GM18511 (cell line): ENCODE results near the gene STX18.

ENCODE experiments used
- ATAC-seq: cut with Tn5 transposase; IDR thresholded peaks from one replicate; pipeline ENCODE4 v1.9.1; 2021; ENCODE audit warnings: mild to moderate bottlenecking, moderate library complexity; ENCODE audit not compliant: unreplicated experiment

STX18 gene

DNA sequence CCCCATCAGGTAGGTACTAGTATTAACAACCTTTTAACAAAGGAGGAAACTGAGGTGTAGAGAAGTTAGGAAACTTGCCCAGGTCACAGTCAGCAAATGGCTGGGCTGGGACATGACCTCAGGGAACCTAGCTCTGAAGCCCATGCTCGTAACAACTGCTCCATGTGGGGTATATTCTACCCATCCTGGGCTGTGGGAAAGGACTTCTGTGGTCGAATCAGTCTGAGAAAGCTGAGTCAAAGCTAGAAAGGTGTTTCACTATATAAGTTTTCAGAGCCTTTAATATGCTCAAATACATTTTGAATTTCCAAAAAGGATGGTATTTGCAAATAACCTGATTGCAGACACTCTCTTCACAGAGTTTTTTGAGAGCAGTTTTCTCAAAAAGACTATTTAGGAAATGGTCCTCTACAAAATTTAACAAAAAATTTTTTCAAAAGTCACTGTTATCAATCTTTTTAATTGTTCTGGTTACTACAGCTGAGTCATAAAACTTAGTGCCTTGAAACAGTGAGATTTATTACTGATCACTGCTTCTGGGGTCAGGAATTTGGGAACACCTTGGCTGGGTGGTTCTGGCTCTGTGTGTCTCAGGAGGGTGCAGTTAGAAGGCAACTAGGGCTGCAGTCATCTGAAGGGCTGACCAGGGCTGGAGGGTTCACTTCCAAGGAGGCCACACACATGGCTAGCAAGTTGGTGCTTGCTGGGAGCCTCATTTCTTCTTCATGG is 101.4 kb downstream of the STX18 start:
- ATAC-seq, result peak; percentile 79

DNA sequence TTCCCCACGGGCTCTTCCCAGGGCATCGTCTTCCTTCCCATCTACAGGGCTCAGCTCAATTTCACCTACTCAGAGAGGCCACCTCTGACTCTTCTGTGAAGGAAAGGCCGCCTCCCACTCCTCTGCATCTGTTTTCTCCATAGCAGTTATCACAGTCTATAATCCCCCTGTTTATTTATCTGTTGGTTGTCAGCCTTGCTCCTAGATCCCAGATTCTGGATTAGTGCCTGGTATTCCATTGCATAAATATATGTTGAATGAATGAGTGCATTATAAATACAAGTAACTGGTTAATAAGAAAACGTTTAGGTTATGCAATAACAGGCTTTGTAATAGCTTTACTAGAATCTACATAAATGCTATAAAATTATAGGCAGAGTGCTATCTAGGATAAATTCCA is 102.1 kb downstream of the STX18 start:
- no peak for ATAC-seq

DNA sequence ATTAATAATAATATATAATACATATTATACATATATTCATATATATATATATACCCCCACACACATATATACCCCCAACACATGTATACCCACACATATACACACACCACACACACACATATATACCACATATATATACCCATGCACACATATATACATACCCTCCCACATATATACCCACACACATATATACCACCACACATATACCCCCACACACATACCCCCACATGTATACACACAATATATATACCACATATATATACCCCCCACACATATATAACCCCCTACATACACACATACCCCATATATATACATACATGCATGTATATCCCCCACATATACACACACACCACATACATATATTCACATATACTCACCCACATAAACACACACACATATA is 103.0 kb downstream of the STX18 start:
- no peak for ATAC-seq

DNA sequence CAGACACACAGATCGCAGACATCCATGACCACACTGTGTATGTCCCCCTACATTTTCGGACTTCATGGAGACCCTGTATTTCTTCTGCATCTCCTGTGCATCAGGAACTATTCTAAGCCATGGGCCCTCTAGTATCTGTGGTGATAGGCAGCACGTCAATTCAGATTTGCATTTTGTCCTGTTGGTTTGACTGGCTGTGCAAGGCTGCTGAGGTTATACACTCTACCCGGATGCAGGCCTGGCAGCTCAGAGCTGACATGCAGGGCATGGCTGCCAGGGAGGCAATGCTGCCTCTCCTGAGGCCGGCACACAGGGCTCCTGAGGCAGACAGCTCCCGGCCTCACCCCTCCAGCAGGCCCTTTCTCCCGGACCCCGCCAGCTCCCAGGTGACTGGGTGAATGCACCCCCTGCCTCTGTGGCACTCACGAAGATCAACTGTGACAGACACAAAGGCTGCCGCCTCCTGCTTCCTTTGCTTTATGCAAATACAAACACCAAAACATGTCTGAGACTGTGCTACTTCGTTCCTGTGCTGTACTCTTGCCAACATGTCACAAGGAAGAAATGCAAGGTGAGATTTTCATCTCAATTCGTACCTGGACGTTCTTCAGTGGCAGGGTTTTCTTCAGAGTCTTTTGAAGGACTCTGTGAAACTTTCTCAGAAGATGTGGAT is 103.9 kb downstream of the STX18 start:
- ATAC-seq, result no peak

DNA sequence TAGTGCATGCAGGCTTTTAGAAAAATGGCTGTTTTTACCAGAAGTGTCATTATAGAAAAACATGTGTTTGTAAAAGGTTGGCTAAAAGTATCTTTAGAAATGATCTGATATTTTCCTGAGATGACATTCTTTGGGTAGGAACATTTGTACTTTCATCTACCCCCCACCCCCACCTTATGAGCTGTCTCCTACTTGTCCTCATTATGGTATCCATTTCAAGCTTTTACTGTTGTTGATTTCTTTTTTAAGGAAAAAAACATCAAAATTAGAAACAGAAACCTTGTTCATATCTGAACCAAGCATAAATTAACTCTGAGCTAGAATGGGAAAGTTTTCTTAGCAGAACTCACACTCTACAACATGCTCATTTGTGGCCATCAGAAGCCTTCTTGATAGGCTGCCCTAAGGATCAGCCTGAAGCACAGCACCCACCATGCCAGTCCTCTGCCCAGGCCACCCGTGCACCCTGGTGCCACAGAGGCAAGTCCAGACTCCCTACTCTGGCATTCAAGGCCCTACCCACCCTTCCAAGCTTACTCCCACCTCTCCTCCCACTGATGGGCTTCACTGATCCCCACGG is 105.5 kb downstream of the STX18 start:
- ATAC-seq, result no peak

DNA sequence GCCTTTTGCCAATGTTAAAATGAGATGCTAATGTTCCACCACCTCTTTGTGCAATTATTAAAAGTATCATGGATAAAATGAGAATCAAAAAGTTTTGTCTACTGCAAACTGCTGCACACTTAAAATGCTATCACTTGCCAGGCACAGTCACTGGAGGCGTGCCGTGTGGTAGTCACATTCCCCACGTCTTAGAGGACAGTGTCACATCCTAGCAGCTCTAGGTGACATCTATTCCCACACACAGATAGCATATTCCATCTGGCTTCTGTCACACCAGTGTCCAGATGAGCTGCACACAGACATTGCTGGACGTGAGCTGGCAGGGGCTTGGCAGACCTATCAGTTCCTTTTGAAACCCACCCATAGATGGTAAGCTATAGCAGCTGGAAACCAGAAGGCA is 107.9 kb downstream of the STX18 start:
- ATAC-seq, result no peak

DNA sequence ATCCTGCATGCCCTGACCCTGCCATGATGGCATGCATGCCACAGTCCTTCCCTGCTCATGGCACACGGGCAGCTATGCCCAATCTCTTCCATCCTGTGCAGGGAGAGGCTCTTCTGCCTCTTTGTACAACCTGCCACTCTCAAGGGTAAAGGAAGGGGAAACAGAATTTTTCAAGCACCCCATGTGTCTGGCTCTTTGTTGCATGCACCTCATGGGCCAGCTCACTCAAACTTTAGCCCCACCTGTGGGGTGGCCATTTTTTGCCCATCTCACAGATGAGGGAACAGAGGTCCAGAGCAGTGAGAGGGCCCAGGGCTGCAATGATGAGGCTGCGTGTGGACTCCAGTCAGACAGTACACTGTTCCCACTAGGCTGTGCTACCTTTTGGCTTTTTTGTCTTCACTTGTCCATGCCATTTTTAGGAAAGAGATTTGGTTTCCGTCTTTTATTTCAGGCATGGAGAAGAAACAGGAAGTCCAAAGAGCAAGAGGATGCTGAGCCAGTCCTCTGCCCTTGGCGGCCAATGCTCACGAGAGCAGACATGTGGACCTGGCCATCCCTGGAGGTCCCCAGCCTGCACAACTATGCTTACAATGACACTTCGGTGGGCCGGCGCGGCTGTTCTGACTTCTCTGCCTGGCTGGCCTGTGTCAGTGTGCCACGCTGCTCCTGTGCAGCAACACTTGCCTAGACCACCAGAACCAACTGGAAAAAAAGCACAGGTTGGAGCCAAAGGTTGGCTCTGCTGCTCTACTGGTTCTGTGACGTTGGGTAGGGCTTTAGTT is 109.3 kb downstream of the STX18 start:
- ATAC-seq, result no peak

DNA sequence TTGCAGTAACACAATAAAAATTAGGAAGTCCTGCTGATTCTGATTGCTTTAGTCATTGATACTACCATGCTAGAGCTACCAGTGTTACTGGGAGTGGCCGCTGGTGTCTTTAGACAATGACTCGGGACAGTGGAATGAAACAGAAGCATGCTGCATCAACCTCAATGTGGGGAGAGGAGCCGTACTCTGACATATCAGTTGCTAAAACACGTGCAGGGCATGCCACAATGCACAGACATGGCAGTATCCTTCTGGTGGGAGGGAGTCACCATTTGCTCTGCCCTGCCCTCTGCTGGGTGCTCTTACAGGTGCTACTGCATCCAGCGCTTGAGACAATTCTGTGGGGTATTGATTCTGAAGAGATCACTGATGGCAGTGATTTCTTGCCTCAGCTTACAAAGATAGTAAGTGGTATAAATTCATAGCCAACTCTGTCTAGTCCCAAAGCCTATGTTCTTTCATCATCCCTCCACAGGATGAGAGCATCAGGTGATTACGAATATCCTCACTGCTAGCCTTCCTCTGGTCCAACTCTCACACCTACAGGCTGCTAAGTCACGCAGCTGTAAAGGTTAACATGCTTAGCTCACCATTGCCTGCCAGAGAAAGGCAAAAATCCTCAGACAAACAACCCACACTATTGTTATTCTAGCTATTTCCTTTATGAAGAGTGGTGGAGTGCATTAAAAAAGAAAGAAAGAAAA is 111.2 kb downstream of the STX18 start:
- ATAC-seq, result peak; percentile 88

DNA sequence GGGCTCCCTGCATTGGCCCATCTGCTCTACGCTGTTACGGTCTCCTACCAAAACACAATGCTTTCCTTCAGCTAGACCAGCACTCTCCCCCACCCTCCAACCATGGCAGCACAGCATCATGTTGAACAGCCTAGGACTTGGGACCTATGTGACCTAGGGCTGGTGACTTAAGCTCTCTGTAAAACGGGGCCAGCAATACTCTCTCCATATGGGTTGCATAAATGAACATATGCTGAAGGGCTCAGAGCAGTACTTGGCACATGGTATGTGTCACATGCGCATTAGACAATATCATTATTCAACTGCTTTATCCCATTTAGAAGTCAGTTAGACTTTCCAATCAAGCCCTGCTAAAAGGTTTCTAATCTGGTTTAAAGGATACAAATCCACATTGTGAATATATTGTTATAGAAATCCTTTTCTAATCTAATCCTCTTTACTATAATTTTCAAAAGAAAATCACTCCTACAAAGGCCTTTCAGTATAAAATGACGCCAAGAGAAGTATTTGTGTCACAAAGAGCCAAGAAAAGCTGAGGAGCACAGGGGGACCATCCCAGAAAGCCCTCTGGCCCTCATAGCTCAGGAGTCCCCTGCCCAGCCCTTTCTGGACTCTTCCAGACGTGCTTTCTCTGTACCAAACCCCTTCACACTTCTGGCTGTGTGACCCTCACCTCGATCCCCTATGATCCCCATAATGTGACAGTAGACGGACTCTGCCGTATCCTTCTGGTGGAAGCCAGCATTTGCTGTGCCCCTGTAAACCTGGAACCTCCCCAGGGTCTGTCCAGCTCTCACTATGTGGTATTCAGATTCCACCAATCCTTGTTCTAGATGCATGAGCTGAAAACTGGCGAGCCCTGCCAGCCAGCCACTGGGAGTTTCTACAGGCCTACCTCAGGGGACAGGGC is 112.6 kb downstream of the STX18 start:
- no peak for ATAC-seq

DNA sequence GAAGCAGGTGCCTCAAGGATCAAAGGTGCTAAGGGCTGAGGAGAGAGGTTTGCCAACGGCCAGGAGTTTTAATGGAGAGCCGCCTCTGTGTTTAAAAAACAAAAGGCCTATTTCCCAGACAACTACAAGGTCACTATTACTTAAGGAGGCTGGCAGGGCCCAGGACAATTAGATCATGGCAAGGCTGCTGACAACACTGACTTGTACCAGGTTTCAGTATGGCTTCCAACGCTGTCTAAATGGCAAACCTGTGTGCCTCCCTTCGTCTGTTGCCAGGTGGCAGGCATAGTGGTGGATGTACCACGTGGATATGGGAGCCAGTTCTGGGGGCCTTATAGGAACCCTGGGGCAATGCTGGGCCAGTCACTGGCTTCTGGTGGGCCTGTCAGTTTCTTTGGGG is 114.0 kb downstream of the STX18 start:
- no peak for ATAC-seq

DNA sequence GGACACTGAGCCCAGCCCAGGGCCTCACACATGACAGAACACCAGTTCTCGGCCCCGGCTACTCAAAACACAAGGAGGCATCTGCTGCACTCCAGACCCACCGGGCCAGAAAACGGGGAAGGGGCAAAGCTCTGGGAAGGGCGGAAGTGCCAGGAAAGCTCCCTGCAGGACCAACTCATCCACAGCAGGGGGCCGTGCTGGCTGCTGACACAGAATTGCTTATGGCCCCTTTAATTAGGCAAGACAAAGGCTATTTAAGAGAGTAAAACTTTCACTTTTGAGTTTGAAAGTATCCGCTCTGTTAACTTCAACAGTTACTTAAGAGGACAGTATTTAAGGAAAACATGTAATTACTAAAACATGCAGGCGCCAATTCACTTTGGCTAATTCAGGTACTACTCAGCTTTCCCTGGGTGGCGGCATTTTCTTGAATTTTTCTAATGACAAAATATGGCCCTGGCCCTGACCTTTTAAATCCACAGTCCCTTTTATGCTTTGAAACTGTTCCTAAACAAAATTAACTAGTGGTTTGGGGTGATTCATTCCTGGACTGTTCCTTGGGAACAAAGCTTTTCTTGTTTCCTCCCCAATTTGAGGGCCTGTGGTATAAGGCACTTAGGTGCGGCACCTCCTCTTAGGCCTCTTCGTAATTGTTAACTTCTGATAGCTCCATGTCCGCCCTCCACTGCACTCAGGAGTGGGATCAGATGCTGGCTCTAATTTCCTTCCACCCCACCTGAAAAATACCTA is 114.6 kb downstream of the STX18 start:
- no peak for ATAC-seq

DNA sequence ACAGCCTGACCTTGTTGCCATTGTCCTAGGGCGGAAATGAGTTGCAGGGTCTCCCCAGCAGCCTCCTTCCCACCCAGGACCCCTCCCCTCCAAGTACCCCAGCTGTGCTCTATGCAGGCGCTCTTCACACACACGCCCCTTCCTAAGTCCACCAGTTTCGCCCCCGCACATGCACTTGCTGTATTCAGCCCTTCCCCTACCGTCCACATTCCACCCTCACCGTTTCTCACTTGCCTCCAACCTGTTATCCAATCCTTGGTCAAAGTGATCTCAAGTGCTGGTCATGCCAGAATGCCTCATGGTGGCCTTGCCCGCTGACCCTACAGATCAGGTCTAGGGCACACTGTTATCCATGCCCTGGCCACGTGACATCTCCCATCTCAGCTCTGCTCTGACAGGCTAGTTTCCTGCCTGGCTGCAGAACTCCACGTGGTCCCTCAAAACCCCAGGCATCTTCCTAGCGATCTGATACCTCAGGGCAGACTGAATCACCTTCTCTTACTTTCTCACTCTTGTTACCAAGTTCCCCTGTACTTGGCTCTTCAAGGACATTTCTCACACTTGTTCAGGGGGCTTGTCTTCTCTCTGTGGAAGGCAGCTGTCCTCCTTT is 115.2 kb downstream of the STX18 start:
- no peak for ATAC-seq

DNA sequence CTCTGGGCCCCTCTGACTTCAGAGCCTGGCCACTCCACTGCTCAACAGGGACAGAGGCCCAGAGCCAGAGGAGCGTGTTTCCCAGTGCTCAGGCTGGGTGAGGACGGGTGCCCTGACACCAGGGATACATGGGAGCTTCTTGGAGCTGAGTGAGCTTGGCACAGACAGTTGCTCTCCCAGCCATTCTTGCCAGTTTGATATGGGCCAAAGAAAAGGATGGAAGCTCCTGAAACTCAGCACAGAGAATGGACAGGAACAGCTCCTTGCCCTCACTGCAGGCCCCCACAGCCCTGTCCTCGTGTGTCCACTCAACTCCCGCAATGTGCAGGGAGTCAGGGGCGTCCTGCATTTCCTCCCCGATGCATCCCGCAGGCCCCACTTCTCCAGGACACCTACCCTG is 116.2 kb downstream of the STX18 start:
- ATAC-seq, result no peak

DNA sequence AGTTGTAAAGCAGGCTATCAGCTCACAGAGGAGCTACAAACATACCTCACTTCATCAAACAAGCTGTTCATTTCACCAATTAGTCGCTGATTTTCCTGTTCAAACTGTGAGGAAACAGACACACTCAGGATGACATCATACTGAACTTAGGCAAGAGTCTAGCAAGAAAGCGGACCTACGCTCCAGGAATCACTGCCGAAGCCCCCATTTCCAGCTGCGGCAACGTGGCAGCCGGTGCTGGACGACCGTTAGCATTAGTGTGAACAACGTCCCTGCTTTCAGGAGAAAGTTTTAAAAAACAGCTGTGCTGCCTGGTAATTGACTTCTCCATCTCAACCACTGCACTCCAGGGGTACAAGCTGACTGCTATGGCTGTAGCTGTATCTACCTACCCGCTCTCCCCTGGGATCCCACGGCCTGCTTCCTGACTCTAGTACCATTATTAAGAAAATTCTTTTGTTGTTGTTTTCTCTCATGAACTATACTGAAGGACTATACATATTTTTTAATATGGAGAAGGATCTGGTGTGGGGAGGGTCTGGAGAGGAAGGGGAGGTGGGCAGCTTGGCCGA is 116.6 kb downstream of the STX18 start:
- no peak for ATAC-seq

DNA sequence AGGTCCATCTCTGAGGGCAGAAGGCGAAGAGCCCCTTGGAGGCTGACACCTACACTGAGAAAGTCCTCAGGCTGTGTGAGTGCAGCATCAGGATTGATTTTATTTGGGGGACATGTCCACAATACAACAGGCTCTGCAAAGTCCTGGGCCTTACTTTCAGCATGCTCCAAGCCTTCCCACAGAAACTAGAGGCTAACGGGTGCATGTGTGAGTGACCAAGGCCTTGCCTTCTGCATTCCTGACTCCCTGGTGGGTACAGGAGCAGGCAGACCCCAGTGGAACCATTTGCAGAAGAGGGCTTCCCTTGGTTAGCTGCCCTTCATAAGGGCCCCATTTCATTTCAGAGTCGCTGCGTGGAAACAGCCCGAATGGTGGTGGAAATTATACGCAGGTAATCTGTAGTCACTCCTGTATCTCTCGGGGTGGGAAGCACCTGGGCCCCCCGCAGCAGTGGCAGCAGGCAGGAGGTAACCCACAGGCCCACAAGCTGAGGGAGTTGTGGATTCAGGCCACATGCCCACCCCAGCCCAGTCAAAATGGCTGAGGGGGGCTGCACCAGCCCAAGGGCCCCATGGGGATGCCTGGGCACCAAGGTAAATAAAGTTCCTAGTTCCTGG is 117.2 kb downstream of the STX18 start:
- no peak for ATAC-seq

DNA sequence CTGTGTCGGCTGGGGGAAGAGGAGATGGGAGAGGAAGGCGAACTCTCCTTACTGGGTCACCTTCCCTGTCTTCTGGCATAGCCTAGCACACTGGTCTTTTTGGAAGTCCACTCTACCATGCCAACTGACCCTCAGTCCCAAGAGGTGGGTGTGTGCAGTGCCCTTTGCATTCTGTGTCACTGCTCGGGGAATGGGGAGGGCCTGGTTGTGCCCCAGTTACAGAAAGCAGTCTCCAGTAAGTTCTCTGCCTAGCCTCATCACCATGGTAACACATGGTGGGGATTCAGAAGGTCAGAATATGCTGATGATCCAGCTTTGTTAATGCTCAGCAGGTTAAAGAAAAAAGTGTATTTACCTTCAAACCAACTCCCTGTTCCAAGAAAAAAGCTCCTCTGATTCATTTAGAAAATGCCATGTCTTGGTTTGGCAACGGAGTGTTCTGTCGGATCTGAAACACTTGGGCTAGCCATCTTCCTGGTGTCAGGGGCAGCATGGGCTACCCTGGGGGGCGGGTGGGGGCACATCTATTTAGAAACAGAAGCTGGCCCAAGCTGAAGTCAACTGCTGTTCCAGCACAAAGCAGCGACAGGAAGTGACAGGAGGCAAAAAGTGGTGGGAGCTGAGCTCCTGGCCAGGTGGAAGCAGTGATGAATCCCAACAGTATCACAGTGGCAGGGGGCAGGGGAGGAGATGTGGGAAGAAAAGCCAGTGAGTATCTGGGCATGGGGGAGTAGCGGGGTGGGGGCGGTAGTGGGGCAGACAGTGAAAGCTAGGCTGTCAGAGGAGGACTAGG is 117.9 kb downstream of the STX18 start:
- no peak for ATAC-seq

DNA sequence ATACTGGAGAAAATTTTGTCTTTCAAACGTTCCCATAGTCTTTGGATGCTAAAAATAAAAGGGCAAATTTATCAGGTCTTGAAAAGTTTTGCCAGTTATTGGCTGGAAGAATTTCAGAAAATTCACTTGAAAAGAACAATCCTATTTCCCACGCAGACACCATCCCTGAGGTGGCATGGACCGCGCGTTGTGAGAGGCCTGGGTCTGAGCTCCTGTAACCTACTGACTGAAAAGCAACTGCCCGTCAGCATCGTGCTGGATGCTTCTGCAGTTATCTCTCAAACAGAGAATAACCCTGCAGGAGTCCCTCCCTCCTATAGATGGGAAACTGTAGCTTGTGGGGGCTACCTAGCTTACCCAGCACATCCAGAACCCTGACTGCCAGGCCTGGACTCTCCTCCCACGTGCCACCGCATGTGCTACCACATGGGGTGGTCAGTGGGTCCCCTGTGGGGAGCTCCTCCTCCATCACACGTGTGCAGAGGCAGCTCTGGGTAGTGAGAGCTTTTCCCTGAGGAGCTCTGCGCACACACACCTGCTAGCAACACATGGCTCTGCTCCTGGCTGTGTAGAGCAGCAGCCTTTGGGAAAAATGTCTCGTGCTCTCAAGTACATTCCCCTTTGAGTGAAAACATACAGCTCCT is 118.9 kb downstream of the STX18 start:
- ATAC-seq, result no peak
